ENCODE data around the gene SHLD3.

DNA sequence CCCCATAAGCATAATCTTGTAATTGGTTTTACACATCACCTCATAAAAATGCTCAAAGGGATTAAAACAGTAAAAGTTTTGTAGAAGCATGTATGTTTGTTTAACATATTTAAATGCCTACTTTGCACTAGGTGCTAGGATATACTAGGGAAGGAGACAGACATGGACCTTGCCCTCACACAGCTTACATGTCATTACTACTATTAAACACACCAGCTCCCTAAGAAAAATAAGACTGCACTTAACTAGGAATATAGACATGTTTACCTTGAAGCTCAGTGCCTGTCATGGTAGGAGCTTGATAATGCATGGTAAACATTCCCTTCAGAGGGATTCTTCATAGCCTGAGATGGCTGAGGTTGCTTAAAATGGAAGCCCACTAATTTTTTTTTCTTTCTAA, 6.2 kb downstream of the SHLD3 start:
- TF ChIP-seq TCF7L2 (IDR thresholded peaks at IDR 0.05; ENCODE audit: borderline replicate concordance, low read depth, low read length) (no peak), ZNF555 (tag by site-specific recombination; conservative IDR thresholded peaks at IDR 0.05) (no peak), PRDM1 (tag by site-specific recombination; IDR thresholded peaks at IDR 0.05) (no peak), SETDB1 (IDR thresholded peaks at IDR 0.05; ENCODE audit: insufficient read length, low read length) (no peak), ZBTB8A (tag by site-specific recombination; IDR thresholded peaks at IDR 0.05) (no peak), YY1 (tag by site-specific recombination; IDR thresholded peaks at IDR 0.05) (no peak), ZNF184 (tag by site-specific recombination; IDR thresholded peaks at IDR 0.05) (no peak), ZBTB48 (tag by site-specific recombination; IDR thresholded peaks at IDR 0.05) (no peak)
- TF ChIP-seq, protein P1, sequence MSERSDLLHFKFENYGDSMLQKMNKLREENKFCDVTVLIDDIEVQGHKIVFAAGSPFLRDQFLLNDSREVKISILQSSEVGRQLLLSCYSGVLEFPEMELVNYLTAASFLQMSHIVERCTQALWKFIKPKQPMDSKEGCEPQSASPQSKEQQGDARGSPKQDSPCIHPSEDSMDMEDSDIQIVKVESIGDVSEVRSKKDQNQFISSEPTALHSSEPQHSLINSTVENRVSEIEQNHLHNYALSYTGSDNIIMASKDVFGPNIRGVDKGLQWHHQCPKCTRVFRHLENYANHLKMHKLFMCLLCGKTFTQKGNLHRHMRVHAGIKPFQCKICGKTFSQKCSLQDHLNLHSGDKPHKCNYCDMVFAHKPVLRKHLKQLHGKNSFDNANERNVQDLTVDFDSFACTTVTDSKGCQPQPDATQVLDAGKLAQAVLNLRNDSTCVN (tag by site-specific recombination; optimal IDR thresholded peaks at IDR 0.05), result no peak
- TF ChIP-seq, protein P2, sequence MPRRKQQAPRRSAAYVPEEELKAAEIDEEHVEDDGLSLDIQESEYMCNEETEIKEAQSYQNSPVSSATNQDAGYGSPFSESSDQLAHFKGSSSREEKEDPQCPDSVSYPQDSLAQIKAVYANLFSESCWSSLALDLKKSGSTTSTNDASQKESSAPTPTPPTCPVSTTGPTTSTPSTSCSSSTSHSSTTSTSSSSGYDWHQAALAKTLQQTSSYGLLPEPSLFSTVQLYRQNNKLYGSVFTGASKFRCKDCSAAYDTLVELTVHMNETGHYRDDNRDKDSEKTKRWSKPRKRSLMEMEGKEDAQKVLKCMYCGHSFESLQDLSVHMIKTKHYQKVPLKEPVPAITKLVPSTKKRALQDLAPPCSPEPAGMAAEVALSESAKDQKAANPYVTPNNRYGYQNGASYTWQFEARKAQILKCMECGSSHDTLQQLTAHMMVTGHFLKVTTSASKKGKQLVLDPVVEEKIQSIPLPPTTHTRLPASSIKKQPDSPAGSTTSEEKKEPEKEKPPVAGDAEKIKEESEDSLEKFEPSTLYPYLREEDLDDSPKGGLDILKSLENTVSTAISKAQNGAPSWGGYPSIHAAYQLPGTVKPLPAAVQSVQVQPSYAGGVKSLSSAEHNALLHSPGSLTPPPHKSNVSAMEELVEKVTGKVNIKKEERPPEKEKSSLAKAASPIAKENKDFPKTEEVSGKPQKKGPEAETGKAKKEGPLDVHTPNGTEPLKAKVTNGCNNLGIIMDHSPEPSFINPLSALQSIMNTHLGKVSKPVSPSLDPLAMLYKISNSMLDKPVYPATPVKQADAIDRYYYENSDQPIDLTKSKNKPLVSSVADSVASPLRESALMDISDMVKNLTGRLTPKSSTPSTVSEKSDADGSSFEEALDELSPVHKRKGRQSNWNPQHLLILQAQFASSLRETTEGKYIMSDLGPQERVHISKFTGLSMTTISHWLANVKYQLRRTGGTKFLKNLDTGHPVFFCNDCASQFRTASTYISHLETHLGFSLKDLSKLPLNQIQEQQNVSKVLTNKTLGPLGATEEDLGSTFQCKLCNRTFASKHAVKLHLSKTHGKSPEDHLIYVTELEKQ (tag by site-specific recombination; IDR thresholded peaks at IDR 0.05; ENCODE audit: borderline replicate concordance), result no peak
- TF ChIP-seq, protein P3, sequence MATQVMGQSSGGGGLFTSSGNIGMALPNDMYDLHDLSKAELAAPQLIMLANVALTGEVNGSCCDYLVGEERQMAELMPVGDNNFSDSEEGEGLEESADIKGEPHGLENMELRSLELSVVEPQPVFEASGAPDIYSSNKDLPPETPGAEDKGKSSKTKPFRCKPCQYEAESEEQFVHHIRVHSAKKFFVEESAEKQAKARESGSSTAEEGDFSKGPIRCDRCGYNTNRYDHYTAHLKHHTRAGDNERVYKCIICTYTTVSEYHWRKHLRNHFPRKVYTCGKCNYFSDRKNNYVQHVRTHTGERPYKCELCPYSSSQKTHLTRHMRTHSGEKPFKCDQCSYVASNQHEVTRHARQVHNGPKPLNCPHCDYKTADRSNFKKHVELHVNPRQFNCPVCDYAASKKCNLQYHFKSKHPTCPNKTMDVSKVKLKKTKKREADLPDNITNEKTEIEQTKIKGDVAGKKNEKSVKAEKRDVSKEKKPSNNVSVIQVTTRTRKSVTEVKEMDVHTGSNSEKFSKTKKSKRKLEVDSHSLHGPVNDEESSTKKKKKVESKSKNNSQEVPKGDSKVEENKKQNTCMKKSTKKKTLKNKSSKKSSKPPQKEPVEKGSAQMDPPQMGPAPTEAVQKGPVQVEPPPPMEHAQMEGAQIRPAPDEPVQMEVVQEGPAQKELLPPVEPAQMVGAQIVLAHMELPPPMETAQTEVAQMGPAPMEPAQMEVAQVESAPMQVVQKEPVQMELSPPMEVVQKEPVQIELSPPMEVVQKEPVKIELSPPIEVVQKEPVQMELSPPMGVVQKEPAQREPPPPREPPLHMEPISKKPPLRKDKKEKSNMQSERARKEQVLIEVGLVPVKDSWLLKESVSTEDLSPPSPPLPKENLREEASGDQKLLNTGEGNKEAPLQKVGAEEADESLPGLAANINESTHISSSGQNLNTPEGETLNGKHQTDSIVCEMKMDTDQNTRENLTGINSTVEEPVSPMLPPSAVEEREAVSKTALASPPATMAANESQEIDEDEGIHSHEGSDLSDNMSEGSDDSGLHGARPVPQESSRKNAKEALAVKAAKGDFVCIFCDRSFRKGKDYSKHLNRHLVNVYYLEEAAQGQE (tag by site-specific recombination; IDR thresholded peaks at IDR 0.05), result no peak
- TF ChIP-seq, protein P4, sequence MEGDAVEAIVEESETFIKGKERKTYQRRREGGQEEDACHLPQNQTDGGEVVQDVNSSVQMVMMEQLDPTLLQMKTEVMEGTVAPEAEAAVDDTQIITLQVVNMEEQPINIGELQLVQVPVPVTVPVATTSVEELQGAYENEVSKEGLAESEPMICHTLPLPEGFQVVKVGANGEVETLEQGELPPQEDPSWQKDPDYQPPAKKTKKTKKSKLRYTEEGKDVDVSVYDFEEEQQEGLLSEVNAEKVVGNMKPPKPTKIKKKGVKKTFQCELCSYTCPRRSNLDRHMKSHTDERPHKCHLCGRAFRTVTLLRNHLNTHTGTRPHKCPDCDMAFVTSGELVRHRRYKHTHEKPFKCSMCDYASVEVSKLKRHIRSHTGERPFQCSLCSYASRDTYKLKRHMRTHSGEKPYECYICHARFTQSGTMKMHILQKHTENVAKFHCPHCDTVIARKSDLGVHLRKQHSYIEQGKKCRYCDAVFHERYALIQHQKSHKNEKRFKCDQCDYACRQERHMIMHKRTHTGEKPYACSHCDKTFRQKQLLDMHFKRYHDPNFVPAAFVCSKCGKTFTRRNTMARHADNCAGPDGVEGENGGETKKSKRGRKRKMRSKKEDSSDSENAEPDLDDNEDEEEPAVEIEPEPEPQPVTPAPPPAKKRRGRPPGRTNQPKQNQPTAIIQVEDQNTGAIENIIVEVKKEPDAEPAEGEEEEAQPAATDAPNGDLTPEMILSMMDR (tag by site-specific recombination; IDR thresholded peaks at IDR 0.05), result no peak
- TF ChIP-seq, protein P5, sequence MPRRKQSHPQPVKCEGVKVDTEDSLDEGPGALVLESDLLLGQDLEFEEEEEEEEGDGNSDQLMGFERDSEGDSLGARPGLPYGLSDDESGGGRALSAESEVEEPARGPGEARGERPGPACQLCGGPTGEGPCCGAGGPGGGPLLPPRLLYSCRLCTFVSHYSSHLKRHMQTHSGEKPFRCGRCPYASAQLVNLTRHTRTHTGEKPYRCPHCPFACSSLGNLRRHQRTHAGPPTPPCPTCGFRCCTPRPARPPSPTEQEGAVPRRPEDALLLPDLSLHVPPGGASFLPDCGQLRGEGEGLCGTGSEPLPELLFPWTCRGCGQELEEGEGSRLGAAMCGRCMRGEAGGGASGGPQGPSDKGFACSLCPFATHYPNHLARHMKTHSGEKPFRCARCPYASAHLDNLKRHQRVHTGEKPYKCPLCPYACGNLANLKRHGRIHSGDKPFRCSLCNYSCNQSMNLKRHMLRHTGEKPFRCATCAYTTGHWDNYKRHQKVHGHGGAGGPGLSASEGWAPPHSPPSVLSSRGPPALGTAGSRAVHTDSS (tag by site-specific recombination; IDR thresholded peaks at IDR 0.05), result no peak

Measured in HEK293 (cell line).